ENCODE results near the gene MRM3. TPM values are rescaled to one million over a fixed set of nuclear protein-coding genes. Genes with fewer than 3 reads are reported as not detected.
"Not testable (repeated sequence)": the region's sequence is repeated elsewhere in the genome, so short reads cannot be mapped to it uniquely, and the experiment has no call there.

Gene MRM3
- 22.6 and 23.9 TPM in 2 replicates for total RNA-seq (2014; rRNA removed)
- 13.1 TPM for polyA plus RNA-seq (2012)

GRCh38 chr17:781805-782731 is at the start of gene MRM3, which contains the start of gene GLOD4:
TSS of gene MRM3 (plus strand) at chr17:782353. CDS start at chr17:782379, 26 bp downstream.
TSS of gene GLOD4 (minus strand) at chr17:782280. CDS start at chr17:782255, 25 bp downstream.
- peak; percentile 87 for DNase-seq (ENCODE audit: low read depth)

GRCh38 chr17:732902-733720 is 49.0 kb upstream of the MRM3 start:
- DNase-seq (ENCODE audit: low read depth), result peak; percentile 20

- DNase-seq (ENCODE audit: low read depth), result no peak
These were observed 48.4 kb upstream of the MRM3 start for GRCh38 chr17:733743-734142.

GRCh38 chr17:737561-738113 is 44.5 kb upstream of the MRM3 start:
- no peak for DNase-seq (ENCODE audit: low read depth)

GRCh38 chr17:740240-741017 is 41.7 kb upstream of the MRM3 start:
- no peak for DNase-seq (ENCODE audit: low read depth)

- no peak for DNase-seq (ENCODE audit: low read depth)
These were observed 39.9 kb upstream of the MRM3 start for GRCh38 chr17:742147-742793.

- no peak for DNase-seq (ENCODE audit: low read depth)
These were observed 39.0 kb upstream of the MRM3 start for GRCh38 chr17:743139-743538.

GRCh38 chr17:744937-745336 is 37.2 kb upstream of the MRM3 start:
- no peak for DNase-seq (ENCODE audit: low read depth)

DNA sequence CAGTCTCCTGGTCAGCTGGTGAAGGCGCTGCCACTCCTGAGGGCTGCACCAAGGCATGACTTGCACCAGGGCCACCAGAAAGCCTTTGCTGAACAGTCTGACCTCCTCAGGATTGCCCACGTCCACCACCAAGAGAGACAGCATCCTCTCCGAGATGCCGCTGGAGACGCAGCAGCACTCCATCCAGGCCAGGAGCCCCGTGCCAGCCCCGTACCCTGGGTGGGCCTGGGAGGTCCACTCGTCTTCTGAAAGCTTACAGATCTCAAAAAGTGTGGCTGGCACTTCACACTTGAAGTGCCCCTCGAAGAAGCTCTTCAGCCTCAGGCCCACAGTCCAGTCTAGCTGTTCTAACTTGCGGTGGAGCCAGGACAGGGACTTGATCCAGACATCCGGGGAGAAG is 36.7 kb upstream of the MRM3 start:
- no peak for DNase-seq (ENCODE audit: low read depth)

DNA sequence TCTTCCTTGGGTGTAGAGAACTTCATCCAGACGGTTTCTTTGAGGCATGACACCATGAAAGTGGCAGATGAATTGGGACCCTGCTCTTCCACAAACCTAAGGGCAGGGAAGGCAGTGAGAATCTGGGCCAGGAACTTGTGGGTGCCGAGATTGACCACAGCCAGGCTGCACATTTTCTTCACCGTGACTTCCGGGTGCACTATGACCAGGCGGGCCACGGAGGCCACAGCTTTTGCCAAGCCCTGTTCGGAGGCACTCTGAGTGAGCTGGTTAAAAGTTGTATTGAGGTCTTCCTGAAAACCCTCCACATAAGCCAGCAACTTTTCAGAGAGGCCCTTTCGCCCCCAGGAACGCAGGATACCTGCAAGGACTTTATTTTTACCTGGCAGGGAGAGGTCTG is 36.0 kb upstream of the MRM3 start:
- DNase-seq (ENCODE audit: low read depth), result no peak

- no peak for DNase-seq (ENCODE audit: low read depth)
These were observed 35.1 kb upstream of the MRM3 start for GRCh38 chr17:746783-747629.

- not testable (repeated sequence) for DNase-seq (ENCODE audit: low read depth)
These were observed 33.5 kb upstream of the MRM3 start for GRCh38 chr17:748604-749003.

DNA sequence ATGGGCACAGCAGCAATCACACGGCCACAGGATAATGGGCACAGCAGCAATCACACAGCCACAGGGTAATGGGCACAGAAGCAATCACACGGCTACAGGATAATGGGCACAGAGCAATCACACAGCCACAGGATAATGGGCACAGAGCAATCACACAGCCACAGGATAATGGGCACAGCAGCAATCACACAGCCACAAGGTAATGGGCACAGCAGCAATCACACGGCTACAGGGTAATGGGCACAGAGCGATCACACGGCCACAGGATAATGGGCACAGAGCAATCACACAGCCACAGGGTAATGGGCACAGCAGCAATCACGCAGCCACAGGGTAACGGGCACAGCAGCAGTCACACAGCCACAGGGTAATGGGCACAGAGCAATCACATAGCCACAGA is 32.8 kb upstream of the MRM3 start:
- not testable (repeated sequence) for DNase-seq (ENCODE audit: low read depth)

DNA sequence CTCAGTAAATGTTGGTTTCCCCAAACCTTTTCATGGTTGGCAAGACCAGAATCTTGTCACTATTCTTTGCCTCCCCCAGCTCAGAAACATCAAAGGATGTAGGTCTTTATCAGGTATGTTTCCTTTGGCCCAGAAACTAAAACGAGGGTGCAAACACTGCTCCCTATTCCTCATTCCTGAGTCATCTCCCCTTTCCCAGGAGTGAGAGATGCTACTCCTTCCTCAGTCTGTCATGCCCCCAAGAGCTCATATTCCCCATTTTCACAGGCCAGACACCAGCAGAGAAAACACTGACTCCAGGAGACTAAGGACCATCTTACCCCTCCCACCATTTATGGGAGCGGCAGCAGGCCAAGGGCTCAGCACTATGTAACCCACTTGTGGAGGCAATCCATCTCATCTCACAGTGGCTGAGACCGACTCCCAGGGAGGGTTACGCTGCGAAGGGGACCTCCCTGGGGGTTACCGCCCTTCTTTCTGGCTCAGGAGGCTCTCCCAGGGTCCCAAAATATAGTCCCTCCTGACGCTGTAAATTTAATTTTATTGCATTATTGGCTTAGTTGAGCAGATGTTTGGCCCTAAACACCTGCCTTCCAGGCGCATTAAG is 31.6 kb upstream of the MRM3 start:
- no peak for DNase-seq (ENCODE audit: low read depth)

- DNase-seq (ENCODE audit: low read depth), result peak; percentile 66
These were observed 30.7 kb upstream of the MRM3 start for GRCh38 chr17:751269-752001.

DNA sequence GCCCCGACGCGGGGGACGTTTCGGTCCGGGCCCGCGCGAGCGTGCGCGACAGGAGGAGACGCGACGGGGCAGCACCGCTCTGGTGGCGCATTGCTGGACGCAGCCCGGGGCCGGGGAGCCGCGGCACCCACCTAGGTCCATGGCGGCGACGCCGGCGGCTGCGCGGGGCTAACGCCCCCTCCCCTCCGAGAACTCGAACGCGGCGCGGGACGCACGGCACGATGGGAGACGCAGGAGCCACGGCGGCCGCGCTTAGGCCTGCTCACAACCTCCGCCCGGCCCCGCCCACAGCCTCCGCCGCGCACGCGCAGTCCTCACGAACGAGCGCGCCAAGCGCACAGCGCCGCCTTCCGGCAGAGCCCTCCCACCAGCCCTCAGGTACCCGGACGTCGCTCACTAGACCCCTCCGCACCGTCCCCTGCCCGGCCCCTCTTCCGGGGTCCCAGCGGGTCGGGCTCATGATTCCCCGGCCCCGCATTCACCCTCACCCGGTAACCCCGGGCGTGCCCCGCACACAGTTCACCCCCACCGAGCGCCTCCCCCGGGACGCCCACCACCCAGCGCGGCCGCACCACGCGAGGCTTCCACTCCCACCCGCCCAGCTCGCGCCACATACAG is 30.0 kb upstream of the MRM3 start, which contains the start of gene GEMIN4:
Gene GEMIN4, minus strand, starts transcription at position 263 of the 618 bp plus-strand sequence. Its CDS starts 122 bp downstream, at position 141.
- DNase-seq (ENCODE audit: low read depth), result peak; percentile 80

DNA sequence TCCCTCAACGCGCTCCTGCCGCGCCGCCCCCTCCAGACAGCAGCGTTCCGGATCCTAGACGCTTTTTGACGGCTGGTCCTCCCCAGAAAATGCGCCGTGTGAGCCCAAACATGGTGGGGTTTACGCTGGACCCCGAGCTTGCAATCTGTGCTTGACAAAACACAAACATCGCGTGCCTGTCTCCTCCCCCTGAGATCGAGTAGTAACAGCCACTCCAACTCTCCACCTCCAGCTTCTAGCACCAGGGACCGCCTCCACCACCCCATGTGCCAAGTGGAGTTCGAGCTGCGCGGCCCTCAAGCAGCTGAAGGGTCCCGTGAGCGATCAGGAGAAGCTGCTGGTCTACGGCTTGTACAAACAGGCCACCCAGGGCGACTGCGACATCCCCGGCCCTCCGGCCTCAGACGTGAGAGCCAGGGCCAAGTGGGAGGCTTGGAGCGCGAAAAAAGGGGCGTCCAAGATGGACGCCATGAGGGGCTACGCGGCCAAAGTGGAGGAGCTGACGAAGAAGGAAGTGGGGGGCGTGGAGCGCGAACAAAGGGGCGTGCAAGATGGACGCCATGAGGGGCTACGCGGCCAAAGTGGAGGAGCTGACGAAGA is 29.4 kb upstream of the MRM3 start:
- DNase-seq (ENCODE audit: low read depth), result peak; percentile 31

- DNase-seq (ENCODE audit: low read depth), result no peak
These were observed 28.7 kb upstream of the MRM3 start for GRCh38 chr17:753418-753817.
